Liver (tissue), 9 donors: ENCODE measurements around the gene ATP1B2. TPM values are rescaled to one million over a fixed set of nuclear protein-coding genes. Genes with fewer than 3 reads are reported as not detected.

Source experiments
- DNase-seq: peaks from one replicate; pipeline ENCODE4 v3.0.0-alpha.2; 2017; ENCODE audit warnings: low spot score
- H3K27ac ChIP-seq, 2 donors: one replicate each; pipeline ENCODE4 v1.7.0; 2013; ENCODE audit warnings: inconsistent platforms in 2 of 2, low read length in 2 of 2, control low read depth in 1 of 2, low read depth in 1 of 2, mild to moderate bottlenecking in 1 of 2
- H3K27me3 ChIP-seq, 4 donors: one replicate each; pipeline versions ENCODE4 v1.6.1 to v1.7.0; 2013; ENCODE audit warnings: low read length in 3 of 4, inconsistent platforms in 1 of 4, mild to moderate bottlenecking in 1 of 4, moderate library complexity in 1 of 4; ENCODE audit not compliant: control insufficient read depth in 4 of 4, insufficient read depth in 4 of 4
- H3K36me3 ChIP-seq, 4 donors: one replicate each; pipeline versions ENCODE4 v1.6.1 to v1.7.0; 2013; ENCODE audit warnings: low read length in 3 of 4, mild to moderate bottlenecking in 3 of 4, low read depth in 1 of 4, moderate library complexity in 1 of 4; ENCODE audit not compliant: control insufficient read depth in 4 of 4, insufficient read depth in 3 of 4
- H3K4me1 ChIP-seq, 4 donors: one replicate each; pipeline versions ENCODE4 v1.6.1 to v1.7.0; 2013; ENCODE audit warnings: low read length in 3 of 4, mild to moderate bottlenecking in 3 of 4, moderate library complexity in 1 of 4; ENCODE audit not compliant: control insufficient read depth in 4 of 4, insufficient read depth in 4 of 4
- H3K4me3 ChIP-seq, 3 donors: one replicate each; pipeline versions ENCODE4 v1.6.1 to v1.7.0; 2013; ENCODE audit warnings: low read length in 3 of 3, control low read depth in 1 of 3, low read depth in 1 of 3, mild to moderate bottlenecking in 1 of 3
- H3K9ac ChIP-seq, 2 donors: one replicate each; pipeline ENCODE4 v1.7.0; 2013; ENCODE audit warnings: low read length in 2 of 2, mild to moderate bottlenecking in 2 of 2, moderate library complexity in 2 of 2, control low read depth in 1 of 2, low read depth in 1 of 2
- H3K9me3 ChIP-seq, 4 donors: one replicate each; pipeline versions ENCODE4 v1.6.1 to v1.7.0; 2013; ENCODE audit warnings: low read length in 3 of 4; ENCODE audit not compliant: control insufficient read depth in 4 of 4
- EGR1 ChIP-seq, 2 donors: IDR thresholded peaks; 2 replicates each; pipeline ENCODE4 v1.6.1; 2016 to 2018; ENCODE audit warnings: antibody characterized with exemption in 2 of 2, low read depth in 2 of 2
- FOXA1 ChIP-seq: IDR thresholded peaks from 2 replicates; pipeline ENCODE4 v1.6.1; 2016; ENCODE audit warnings: antibody characterized with exemption
- FOXA2 ChIP-seq: IDR thresholded peaks from 2 replicates; pipeline ENCODE4 v1.6.1; 2016; ENCODE audit warnings: antibody characterized with exemption
- GABPA ChIP-seq, 2 donors: IDR thresholded peaks in 1 of 2; conservative IDR thresholded peaks in 1 of 2; 2 replicates each; pipeline ENCODE4 v1.6.1; 2016; ENCODE audit warnings: antibody characterized with exemption in 2 of 2, mild to moderate bottlenecking in 1 of 2, moderate library complexity in 1 of 2
- HNF4A ChIP-seq, 2 donors: conservative IDR thresholded peaks; 2 replicates each; pipeline ENCODE4 v1.6.1; 2016; ENCODE audit warnings: antibody characterized with exemption in 2 of 2, mild to moderate bottlenecking in 2 of 2
- HNF4G ChIP-seq: IDR thresholded peaks from 2 replicates; pipeline ENCODE4 v1.6.1; 2016; ENCODE audit warnings: antibody characterized with exemption
- JUND ChIP-seq, 2 donors: IDR thresholded peaks; 2 replicates each; pipeline ENCODE4 v1.6.1; 2016; ENCODE audit warnings: antibody characterized with exemption in 2 of 2
- NR2F2 ChIP-seq: IDR thresholded peaks from 2 replicates; pipeline ENCODE4 v1.6.1; 2016; ENCODE audit warnings: antibody characterized with exemption
- RXRA ChIP-seq, 2 donors: IDR thresholded peaks; 2 replicates each; pipeline ENCODE4 v1.6.1; 2017 to 2018; ENCODE audit warnings: antibody characterized with exemption in 2 of 2, mild to moderate bottlenecking in 1 of 2
- SP1 ChIP-seq: IDR thresholded peaks from 2 replicates; pipeline ENCODE4 v1.6.1; 2018; ENCODE audit warnings: antibody characterized with exemption, mild to moderate bottlenecking
- TAF1 ChIP-seq: conservative IDR thresholded peaks from 2 replicates; pipeline ENCODE4 v1.6.1; 2016; ENCODE audit warnings: antibody characterized with exemption, mild to moderate bottlenecking
- WGBS: extraction: QIAGEN DNeasy Blood & Tissue Kit; methylation state at CpG from one replicate; pipeline ENCODE4 v1.1.7; 2013; 5-methylcytosine and 5-hydroxymethylcytosine counted together
- polyA plus RNA-seq, 2 donors: library from polyadenylated mRNA; stranded (reverse) in 1 of 2; unstranded in 1 of 2; fragments of 200-250 nt in 1 of 2; fragments of >200 nt in 1 of 2; fragmentation: Nextera tagmentation in 1 of 2; extraction: Ambion mirVana in 1 of 2; gene quantifications; one replicate each; pipeline versions ENCODE4 v1.2.1 to v1.2.3, GENCODE V29; 2013 to 2015
- total RNA-seq, 2 donors: library from RNA; depleted of rRNA; stranded (reverse); fragments of >200 nt; gene quantifications; one replicate each; pipeline ENCODE4 v1.2.3, GENCODE V29; 2014
- TF ChIP-seq, protein P1 (sequence below): IDR thresholded peaks from 2 replicates; pipeline ENCODE4 v1.6.1; 2016; ENCODE audit warnings: antibody characterized with exemption
- TF ChIP-seq, protein P2 (sequence below): fragments of 150-350 bp; IDR thresholded peaks from 2 replicates; pipeline ENCODE4 v1.5.1; 2017; ENCODE audit warnings: improper control_type of control experiment, low read depth, low read length; ENCODE audit not compliant: missing input control
- TF ChIP-seq, protein P3 (sequence below): IDR thresholded peaks from 2 replicates; pipeline ENCODE4 v1.6.1; 2016; ENCODE audit warnings: antibody characterized with exemption, mild to moderate bottlenecking
- TF ChIP-seq, protein P4 (sequence below): IDR thresholded peaks from 2 replicates; pipeline ENCODE4 v1.6.1; 2016; ENCODE audit warnings: antibody characterized with exemption
- donor health status: healthy.
- donor health status: healthy.
- donor health status: healthy.
- donor health status: healthy.
- donor health status: healthy.

The ATP1B2 gene
- total and polyA plus RNA-seq, 4 donors: 0.33 to 8.3 (median 2.0) TPM

DNA sequence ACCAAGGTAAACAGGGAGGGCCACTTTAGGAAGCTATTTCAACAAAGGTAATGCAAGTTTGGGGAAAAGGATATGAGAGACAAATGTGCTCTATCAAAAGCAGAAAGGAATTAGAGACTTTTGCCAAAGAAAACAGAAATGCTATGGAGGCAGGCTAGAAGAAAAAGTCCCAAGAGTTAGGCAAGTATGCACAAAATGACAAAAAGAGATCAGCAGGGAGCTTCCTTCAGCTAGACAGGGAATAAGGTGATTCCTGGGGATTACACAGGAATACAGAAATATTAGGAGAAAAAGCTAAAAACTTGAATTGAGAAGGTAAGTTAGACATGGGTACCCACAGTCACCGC is 38.5 kb upstream of the ATP1B2 start:
- H3K27me3 ChIP-seq: no peaks in the 10 kb centered on the region
- no peak overlapping the region for H3K9ac ChIP-seq
- TF ChIP-seq, protein P1, sequence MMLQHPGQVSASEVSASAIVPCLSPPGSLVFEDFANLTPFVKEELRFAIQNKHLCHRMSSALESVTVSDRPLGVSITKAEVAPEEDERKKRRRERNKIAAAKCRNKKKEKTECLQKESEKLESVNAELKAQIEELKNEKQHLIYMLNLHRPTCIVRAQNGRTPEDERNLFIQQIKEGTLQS: no peak
- TF ChIP-seq HNF4A (conservative IDR thresholded peaks at IDR 0.05) (no peak), JUND (IDR thresholded peaks at IDR 0.05) (no peak), HNF4G (no peak), FOXA1 (no peak), RXRA (IDR thresholded peaks at IDR 0.05) (no peak), FOXA2 (no peak)
- H3K27ac ChIP-seq: peak overlapping the region in 1 of 2 donors; percentile 22
- no peaks in the 10 kb centered on the region for H3K36me3 ChIP-seq
- H3K4me3 ChIP-seq: peak overlapping the region in 1 of 3 donors; percentile 4
- H3K9me3 ChIP-seq: no peaks in the 10 kb centered on the region
- 93% methylated on average over 1 of the region's 1 CpG for WGBS
- DNase-seq: no peak
- peaks cover 4 to 40% (median 29%) of the 10 kb centered on the region in 4 donors for H3K4me1 ChIP-seq

DNA sequence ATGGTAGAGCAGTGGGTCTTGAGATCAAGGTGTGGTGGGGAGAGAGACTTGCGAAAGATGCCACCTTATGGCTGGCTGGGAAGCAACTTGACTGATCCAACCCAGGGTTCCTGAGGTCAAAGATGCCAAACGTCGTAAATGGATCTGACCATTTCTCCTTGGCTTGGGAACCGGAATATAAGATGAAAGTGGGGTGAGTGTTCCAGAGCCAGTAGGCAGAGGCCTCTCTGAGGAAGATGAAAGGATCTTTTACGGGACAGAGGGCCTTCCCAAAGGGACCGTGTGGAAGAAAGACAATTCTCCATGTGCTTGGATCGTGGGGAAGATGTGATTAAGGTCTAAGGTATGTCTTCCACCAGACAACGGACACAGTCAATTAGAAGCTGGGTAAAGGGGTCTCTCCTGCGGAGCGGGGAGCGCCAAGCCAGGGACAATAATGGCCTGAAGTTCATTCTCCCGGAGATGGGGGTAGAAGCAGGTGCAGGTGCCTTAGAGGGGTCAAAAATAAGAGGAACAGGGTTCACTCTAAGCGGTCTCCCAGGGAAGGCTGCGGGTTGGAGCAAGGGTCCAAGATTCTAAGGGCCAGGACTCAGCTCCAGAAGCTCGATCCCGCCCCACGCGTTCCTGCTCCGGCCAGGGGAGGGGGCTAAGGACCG is 36.8 kb upstream of the ATP1B2 start:
- peak overlapping the region; percentile 89 to 91 for H3K27ac ChIP-seq
- no peaks in the 10 kb centered on the region for H3K36me3 ChIP-seq
- TF ChIP-seq, protein P1: no peak
- TF ChIP-seq GABPA (IDR thresholded peaks at IDR 0.05 in 1 of 2, conservative IDR thresholded peaks at IDR 0.05 in 1 of 2): no peak
- TF ChIP-seq RXRA (IDR thresholded peaks at IDR 0.05): no peak
- TF ChIP-seq, protein P2, sequence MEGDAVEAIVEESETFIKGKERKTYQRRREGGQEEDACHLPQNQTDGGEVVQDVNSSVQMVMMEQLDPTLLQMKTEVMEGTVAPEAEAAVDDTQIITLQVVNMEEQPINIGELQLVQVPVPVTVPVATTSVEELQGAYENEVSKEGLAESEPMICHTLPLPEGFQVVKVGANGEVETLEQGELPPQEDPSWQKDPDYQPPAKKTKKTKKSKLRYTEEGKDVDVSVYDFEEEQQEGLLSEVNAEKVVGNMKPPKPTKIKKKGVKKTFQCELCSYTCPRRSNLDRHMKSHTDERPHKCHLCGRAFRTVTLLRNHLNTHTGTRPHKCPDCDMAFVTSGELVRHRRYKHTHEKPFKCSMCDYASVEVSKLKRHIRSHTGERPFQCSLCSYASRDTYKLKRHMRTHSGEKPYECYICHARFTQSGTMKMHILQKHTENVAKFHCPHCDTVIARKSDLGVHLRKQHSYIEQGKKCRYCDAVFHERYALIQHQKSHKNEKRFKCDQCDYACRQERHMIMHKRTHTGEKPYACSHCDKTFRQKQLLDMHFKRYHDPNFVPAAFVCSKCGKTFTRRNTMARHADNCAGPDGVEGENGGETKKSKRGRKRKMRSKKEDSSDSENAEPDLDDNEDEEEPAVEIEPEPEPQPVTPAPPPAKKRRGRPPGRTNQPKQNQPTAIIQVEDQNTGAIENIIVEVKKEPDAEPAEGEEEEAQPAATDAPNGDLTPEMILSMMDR: no peak
- no peak for TF ChIP-seq SP1
- TF ChIP-seq EGR1 (IDR thresholded peaks at IDR 0.05; ENCODE audit: low read depth in 2 of 2): no peak
- TF ChIP-seq FOXA2: no peak
- TF ChIP-seq NR2F2: no peak
- TF ChIP-seq JUND (IDR thresholded peaks at IDR 0.05): no peak
- TF ChIP-seq, protein P3, sequence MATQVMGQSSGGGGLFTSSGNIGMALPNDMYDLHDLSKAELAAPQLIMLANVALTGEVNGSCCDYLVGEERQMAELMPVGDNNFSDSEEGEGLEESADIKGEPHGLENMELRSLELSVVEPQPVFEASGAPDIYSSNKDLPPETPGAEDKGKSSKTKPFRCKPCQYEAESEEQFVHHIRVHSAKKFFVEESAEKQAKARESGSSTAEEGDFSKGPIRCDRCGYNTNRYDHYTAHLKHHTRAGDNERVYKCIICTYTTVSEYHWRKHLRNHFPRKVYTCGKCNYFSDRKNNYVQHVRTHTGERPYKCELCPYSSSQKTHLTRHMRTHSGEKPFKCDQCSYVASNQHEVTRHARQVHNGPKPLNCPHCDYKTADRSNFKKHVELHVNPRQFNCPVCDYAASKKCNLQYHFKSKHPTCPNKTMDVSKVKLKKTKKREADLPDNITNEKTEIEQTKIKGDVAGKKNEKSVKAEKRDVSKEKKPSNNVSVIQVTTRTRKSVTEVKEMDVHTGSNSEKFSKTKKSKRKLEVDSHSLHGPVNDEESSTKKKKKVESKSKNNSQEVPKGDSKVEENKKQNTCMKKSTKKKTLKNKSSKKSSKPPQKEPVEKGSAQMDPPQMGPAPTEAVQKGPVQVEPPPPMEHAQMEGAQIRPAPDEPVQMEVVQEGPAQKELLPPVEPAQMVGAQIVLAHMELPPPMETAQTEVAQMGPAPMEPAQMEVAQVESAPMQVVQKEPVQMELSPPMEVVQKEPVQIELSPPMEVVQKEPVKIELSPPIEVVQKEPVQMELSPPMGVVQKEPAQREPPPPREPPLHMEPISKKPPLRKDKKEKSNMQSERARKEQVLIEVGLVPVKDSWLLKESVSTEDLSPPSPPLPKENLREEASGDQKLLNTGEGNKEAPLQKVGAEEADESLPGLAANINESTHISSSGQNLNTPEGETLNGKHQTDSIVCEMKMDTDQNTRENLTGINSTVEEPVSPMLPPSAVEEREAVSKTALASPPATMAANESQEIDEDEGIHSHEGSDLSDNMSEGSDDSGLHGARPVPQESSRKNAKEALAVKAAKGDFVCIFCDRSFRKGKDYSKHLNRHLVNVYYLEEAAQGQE: no peak
- TF ChIP-seq, protein P4, sequence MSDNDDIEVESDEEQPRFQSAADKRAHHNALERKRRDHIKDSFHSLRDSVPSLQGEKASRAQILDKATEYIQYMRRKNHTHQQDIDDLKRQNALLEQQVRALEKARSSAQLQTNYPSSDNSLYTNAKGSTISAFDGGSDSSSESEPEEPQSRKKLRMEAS: no peak
- TF ChIP-seq TAF1: no peak
- no peak for TF ChIP-seq HNF4A (conservative IDR thresholded peaks at IDR 0.05)
- 5% methylated on average over 20 of the region's 20 CpGs for WGBS
- H3K4me1 ChIP-seq: peaks cover 4 to 40% (median 29%) of the 10 kb centered on the region in 4 donors
- peak overlapping the region; percentile 49 to 90 (median 82) for H3K4me3 ChIP-seq
- H3K9me3 ChIP-seq: no peaks in the 10 kb centered on the region
- H3K27me3 ChIP-seq: no peaks in the 10 kb centered on the region
- H3K9ac ChIP-seq: peak overlapping the region; percentile 77 to 90
- DNase-seq: no peak
